ENCODE data around the gene PRSS33.

The PRSS33 gene

DNA sequence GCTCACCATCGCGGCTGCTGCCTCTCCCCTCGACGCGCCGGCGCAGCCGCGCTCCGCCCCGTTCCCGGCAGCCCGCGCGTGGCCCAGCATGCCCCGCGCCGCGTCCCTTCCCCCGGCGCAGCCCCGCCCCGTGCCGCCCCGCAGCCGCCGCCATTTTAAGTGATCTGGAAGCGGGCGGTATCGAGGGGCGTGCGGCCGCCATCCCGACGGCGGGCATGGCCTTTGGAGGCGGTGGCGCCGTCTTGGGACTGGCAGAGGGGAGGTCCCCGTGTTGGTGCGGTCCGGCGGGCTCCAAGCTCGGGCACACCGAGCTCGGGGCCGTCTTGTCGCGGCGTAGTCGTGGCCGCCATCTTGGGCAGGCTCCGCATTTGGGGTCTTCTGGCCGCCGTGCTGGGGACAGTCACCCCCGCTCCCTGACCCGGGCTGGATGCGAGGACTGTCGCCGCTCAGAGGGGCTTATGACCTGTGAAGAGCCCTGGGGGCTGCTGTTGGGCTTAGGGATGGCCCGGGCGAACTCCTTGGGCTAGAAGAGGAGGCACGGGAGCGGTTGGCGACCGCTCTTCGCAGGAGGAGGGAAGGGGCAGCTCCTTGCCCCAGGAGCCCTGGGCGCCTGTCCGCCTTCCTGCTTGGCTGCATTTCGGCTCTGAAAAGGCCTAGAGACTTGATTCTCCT lies 10.0 kb downstream of the PRSS33 start, which contains the start of gene ELOB:
Gene ELOB, minus strand, starts transcription at position 50 of the 672 bp plus-strand sequence. Its CDS starts 41 bp downstream, at position 9.
- DNase-seq (ENCODE audit: low spot score): peak; percentile 75

- DNase-seq (ENCODE audit: low spot score): no peak
Measured at GRCh38 chr16:2776500-2777139, 10.7 kb downstream of the PRSS33 start.

DNA sequence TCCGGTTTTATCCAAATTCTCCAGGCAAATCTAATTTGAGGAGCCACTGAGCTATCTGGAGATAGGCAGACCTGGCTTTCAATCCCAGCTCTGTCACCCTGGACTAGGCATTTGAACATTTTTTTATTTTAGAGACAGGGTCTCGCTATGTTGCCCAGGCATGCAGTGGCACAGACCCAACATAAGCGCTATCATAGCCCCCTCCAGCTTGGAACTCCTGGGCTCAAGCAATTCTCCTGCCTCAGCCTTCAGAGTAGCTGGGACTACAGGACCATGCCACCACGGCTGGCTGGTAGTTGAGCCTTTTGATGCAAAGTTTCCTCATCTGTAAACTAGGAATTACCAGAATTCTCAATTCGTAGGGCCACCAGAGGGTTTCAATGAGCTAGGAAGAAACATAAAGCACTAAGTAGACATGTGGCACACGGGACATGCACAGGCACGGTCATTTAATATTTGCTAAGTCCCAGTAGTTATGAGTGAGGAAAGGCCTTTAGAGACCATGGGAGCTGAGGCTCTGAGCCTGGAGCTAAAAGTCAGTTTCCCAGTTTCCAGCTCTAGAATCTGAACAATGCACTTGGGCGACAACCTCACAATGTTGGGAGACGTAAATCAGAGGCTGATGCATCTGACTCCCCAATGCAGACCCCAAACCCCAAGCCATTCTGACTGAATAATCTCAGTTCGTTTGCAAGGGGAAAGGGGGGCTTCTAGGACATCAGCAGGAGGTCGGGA lies 11.4 kb downstream of the PRSS33 start:
- DNase-seq (ENCODE audit: low spot score): no peak

DNA sequence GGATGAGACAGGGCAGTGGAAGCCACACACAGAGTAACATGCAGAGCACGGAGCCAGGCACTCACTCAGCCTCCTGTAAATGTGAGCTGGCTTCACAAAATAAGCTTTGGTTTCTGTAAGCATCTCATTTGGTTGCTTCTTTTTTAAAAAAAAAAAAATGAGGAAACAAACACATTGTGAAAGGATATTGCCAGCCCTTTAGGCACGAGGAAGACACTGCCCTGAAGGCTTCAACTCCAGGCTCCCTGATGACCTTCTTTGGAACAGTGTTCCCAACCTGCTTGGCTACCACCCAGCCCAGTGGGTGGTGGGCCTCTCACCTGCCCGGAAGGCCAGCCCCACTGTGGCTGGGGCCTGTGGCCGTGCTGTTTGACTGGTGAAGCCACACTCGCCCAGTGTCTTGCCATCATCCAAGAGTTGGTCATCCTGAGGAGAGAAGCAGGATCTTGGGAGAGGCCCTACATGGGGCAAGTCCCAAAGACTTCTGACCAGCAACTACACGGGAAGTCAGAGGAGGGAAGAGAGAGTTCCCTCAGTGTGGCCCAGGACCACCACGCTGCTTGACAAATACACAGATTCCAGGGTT lies 12.1 kb downstream of the PRSS33 start:
- no peak for DNase-seq (ENCODE audit: low spot score)

DNA sequence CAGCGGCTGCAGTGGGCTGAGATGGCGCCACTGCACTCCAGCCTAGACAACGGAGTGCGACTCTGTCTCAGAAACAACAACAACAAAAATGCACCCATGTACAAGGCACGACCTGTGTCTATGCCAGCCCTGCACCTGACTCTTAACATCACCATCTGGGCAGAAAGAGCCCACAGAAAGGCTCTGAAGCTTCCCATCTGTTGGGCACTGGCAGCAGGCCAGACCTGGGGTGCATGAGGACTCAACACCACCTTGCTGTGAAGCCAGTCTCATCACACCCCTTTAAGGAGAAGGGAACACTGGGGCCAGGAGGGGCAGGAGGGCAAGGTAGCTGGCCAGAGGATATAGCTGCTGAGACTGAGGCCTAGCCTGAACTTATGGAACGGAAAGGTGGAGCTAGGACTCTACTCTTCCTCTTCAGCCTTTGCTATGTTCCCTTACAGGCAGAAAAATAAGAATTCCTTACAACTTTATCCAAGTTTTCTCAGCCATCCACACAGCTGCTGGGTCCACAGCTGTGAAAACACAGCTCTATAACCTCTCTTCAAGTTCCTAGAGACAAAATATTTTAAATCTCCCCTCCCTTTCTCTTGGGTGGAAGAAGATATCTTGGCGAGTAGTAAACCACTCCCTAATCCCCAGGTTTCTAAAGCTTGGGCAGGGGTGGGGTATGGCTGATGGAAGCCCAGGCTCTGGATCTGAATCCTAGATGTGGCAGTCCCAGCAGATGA lies 13.0 kb downstream of the PRSS33 start:
- DNase-seq (ENCODE audit: low spot score): no peak

DNA sequence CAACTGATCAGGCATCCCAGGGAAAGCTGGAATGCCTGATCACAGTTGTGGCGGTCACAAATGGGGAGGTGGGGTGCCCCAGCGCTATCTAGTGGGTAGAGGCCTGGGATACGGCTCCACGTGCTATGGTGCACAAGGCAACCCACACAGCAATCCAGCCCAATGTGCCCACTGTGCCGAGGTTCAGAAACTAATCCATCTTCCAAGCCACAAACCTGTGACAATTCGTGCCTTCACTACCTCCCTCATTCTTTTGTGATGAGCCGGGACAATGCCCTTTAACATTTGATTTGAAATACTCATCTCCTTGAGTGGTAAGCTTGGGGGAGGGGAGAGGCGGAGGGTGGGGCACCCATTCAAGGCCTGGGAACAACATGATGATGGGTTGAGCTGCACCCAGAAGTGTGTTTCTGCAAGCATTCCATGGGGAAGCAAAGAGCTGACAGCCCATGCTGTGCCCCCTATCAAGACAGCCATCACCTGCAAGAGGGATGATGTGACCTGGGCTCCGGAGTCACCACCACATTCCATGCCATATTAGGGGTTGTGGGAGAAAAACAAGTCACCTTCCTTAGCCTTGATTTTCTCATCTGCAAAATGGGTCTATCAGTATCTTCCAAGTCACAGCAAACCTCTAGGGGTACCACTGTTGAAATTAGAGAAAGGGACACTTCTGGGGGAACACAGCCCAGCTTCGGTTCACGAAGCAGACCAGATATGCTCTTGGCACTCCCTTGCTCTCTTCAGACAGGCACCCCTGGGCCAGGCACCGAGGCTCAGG lies 14.0 kb downstream of the PRSS33 start:
- DNase-seq (ENCODE audit: low spot score): no peak

DNA sequence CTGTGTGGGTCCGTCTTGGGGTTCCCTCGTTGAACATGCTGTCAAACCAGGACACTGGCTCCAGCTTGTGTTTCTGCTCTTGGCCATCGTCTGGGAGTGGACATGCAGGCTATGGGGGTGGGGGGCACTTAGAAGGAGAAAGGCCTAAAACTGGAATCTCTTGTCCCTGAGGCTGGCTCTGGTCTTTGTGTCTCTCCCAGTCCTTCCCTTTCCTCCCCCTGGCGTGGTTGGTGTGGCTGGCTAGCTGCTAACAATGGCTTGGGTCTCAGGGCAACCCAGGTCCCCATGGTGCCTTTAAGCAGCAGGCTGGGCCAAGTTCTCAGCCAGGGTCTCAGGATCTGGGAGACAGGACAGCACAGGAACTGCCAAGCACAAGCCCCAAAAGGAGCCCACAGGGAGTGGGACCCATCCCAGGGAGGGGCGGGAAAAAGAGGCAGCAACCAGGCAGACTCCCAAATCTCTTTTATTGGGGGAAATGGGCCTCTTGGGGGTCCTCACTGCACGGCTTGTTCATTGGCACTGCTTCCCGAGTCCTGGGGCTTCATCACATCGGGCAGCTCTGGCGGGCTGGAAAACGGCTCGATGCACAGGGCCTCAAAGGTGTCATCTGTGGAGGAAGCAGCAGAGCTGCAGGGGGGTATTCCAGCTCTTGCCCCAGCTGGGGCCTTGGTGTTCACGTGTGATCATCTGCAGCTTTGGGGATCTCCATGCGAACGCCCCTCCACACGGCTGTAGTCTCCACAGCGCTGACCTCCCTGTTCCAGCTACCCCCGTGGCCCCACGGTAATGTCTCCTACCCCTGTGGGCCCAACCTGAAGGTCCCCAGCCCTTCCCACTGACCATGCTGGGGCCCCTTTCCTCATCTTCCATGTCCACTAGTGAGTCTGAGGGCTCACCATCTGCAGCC lies 15.6 kb downstream of the PRSS33 start:
- DNase-seq (ENCODE audit: low spot score): no peak

- DNase-seq (ENCODE audit: low spot score): no peak
Measured at GRCh38 chr16:2770057-2770951, 17.1 kb downstream of the PRSS33 start.

DNA sequence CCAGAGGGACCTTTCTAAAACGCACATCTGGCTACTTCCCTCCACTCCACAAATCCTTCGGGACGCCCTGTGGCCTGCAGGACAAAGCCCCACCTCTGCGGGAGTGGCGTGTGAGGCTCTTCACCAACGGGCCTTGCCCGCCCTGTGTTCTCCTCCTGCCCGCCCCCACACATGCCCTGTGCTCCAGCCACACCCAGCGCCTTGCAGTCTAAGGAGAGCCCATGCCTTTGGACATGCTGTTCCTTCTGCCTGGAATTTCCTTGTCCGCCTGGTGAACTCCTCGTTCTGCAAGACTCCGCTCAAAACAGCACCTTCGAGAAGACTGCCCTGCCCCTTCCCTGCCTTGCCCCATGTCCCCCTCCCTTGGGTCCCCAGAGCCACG lies 17.7 kb downstream of the PRSS33 start:
- DNase-seq (ENCODE audit: low spot score): no peak

- DNase-seq (ENCODE audit: low spot score): no peak
Measured at GRCh38 chr16:2769100-2769529, 18.2 kb downstream of the PRSS33 start.

GRCh38 chr16:2768403-2769089 lies 18.8 kb downstream of the PRSS33 start:
- DNase-seq (ENCODE audit: low spot score): no peak

- DNase-seq (ENCODE audit: low spot score): no peak
Measured at GRCh38 chr16:2767891-2768290, 19.5 kb downstream of the PRSS33 start.

- DNase-seq (ENCODE audit: low spot score): no peak
Measured at GRCh38 chr16:2767140-2767731, 20.1 kb downstream of the PRSS33 start.

- DNase-seq (ENCODE audit: low spot score): no peak
Measured at GRCh38 chr16:2766430-2767139, 20.8 kb downstream of the PRSS33 start.

- DNase-seq (ENCODE audit: low spot score): no peak
Measured at GRCh38 chr16:2765462-2766404, 21.6 kb downstream of the PRSS33 start.

GRCh38 chr16:2764718-2765117 lies 22.6 kb downstream of the PRSS33 start:
- no peak for DNase-seq (ENCODE audit: low spot score)
